IMR-90 (cell line): Measurements from ENCODE around the gene EGLN1. TPM values are rescaled to one million over a fixed set of nuclear protein-coding genes. Genes with fewer than 3 reads are reported as not detected.

ENCODE experiments used
- ATAC-seq: fragments of 200-7000 bp; cut with Tn5 transposase; 2 replicates; pipeline ENCODE4 v1.9.1; 2020; ENCODE audit warnings: low read depth, mild to moderate bottlenecking, moderate library complexity
- BruUV-seq: library from RNA; stranded (reverse); fragments of 400-500 nt; replicated peaks from 2 replicates; lab custom pipeline; 2021; lab: Mats Ljungman, UMichigan
- CTCF ChIA-PET: fragments of 300-600 bp; formaldehyde crosslinking; extraction: SDS; loops from one replicate; lab custom pipeline; 2021; ENCODE audit warnings: antibody characterized with exemption; lab: Yijun Ruan, JAX
- POLR2A ChIA-PET: fragments of 300-600 bp; sonication (Branson Sonifier 250); formaldehyde crosslinking; loops from one replicate; lab custom pipeline; 2022; ENCODE audit warnings: antibody characterized with exemption; ENCODE audit not compliant: unreplicated experiment; lab: Charles Lee
- DNase-seq: peaks from one replicate; pipeline ENCODE4 v3.0.0; 2013
- H2AFZ ChIP-seq: replicated peaks from 2 replicates; pipeline ENCODE3; 2013; ENCODE audit warnings: low read length, mild to moderate bottlenecking; ENCODE audit not compliant: poor library complexity
- H2AK5ac ChIP-seq: 2 replicates; pipeline ENCODE4 v1.6.1; 2013; ENCODE audit warnings: low read depth, low read length, inconsistent platforms
- H2AK9ac ChIP-seq: replicated peaks from 2 replicates; pipeline ENCODE3; 2013; ENCODE audit warnings: mild to moderate bottlenecking, low read depth, low read length, moderate library complexity; ENCODE audit not compliant: poor library complexity
- H2BK120ac ChIP-seq: 2 replicates; pipeline ENCODE4 v1.6.1; 2013; ENCODE audit warnings: low read depth, low read length, inconsistent platforms
- H2BK15ac ChIP-seq: 3 replicates; pipeline ENCODE4 v1.6.1; 2013; ENCODE audit warnings: low read depth, low read length, inconsistent platforms
- H2BK20ac ChIP-seq: 2 replicates; pipeline ENCODE4 v1.6.1; 2013; ENCODE audit warnings: low read depth, mild to moderate bottlenecking, inconsistent platforms, low read length, moderate library complexity
- H2BK5ac ChIP-seq: 2 replicates; pipeline ENCODE4 v1.6.1; 2013; ENCODE audit warnings: mild to moderate bottlenecking, low read depth, low read length, inconsistent platforms; ENCODE audit not compliant: poor library complexity, severe bottlenecking
- H3K14ac ChIP-seq: replicated peaks from 2 replicates; pipeline ENCODE4 v1.6.1; 2013; ENCODE audit warnings: low read depth, low read length, inconsistent platforms
- H3K18ac ChIP-seq: 2 replicates; pipeline ENCODE4 v1.6.1; 2013; ENCODE audit warnings: low read depth, low read length, control low read depth
- H3K23ac ChIP-seq: 2 replicates; pipeline ENCODE4 v1.6.1; 2013; ENCODE audit warnings: low read depth, low read length, inconsistent platforms
- H3K27ac ChIP-seq: 2 replicates; pipeline ENCODE4 v1.5.1; 2013; ENCODE audit warnings: mild to moderate bottlenecking, control low read depth, low read length; ENCODE audit not compliant: insufficient read depth
- H3K27me3 ChIP-seq: 2 replicates; pipeline ENCODE4 v1.6.1; 2013; ENCODE audit warnings: low read length; ENCODE audit not compliant: control insufficient read depth, insufficient read depth
- H3K36me3 ChIP-seq: 2 replicates; pipeline ENCODE4 v1.6.1; 2013; ENCODE audit warnings: low read length, mixed read lengths; ENCODE audit not compliant: control insufficient read depth, insufficient read depth
- H3K4ac ChIP-seq: 2 replicates; pipeline ENCODE4 v1.6.1; 2013; ENCODE audit warnings: low read depth, low read length, inconsistent platforms
- H3K4me1 ChIP-seq: 2 replicates; pipeline ENCODE4 v1.6.1; 2013; ENCODE audit warnings: low read length, mixed read lengths; ENCODE audit not compliant: control insufficient read depth, insufficient read depth
- H3K4me2 ChIP-seq: 2 replicates; pipeline ENCODE4 v1.6.1; 2013; ENCODE audit warnings: low read depth, mild to moderate bottlenecking, control low read depth, low read length, moderate library complexity
- H3K4me3 ChIP-seq: 2 replicates; pipeline ENCODE4 v1.5.1; 2013; ENCODE audit warnings: low read depth, mild to moderate bottlenecking, control low read depth, low read length, moderate library complexity; ENCODE audit not compliant: insufficient read depth
- H3K56ac ChIP-seq: 2 replicates; pipeline ENCODE4 v1.6.1; 2013; ENCODE audit warnings: low read length, inconsistent platforms; ENCODE audit not compliant: insufficient read depth; ENCODE audit errors: extremely low read depth
- H3K79me1 ChIP-seq, 2 experiments: 2 replicates each; pipeline ENCODE4 v1.6.1; 2013; ENCODE audit warnings: low read length in 2 of 2, inconsistent platforms in 1 of 2, low read depth in 1 of 2
- H3K9ac ChIP-seq: 2 replicates; pipeline ENCODE4 v1.6.1; 2013; ENCODE audit warnings: low read depth, low read length, control low read depth
- H3K9me1 ChIP-seq: 2 replicates; pipeline ENCODE4 v1.6.1; 2013; ENCODE audit warnings: low read length, inconsistent platforms; ENCODE audit not compliant: insufficient read depth
- H3K9me3 ChIP-seq: 2 replicates; pipeline ENCODE4 v1.6.1; 2013; ENCODE audit warnings: low read length; ENCODE audit not compliant: control insufficient read depth, insufficient read depth
- H4K20me1 ChIP-seq: 2 replicates; pipeline ENCODE4 v1.6.1; 2013; ENCODE audit warnings: low read length, inconsistent platforms; ENCODE audit not compliant: insufficient read depth
- H4K5ac ChIP-seq: 2 replicates; pipeline ENCODE4 v1.6.1; 2013; ENCODE audit warnings: mild to moderate bottlenecking, low read depth, low read length, control low read depth
- H4K8ac ChIP-seq, 2 experiments: 2 replicates each; pipeline ENCODE4 v1.6.1; 2013; ENCODE audit warnings: low read depth in 2 of 2, low read length in 2 of 2, control low read depth in 1 of 2, inconsistent platforms in 1 of 2
- H4K91ac ChIP-seq: 2 replicates; pipeline ENCODE4 v1.6.1; 2013; ENCODE audit warnings: low read depth, low read length, inconsistent platforms; ENCODE audit not compliant: insufficient read depth
- BHLHE40 ChIP-seq: fragments of 150-350 bp; IDR thresholded peaks from 2 replicates; pipeline ENCODE4 v1.6.1; 2016; ENCODE audit warnings: mild to moderate bottlenecking, low read depth, low read length
- CHD1 ChIP-seq: IDR thresholded peaks from 2 replicates; pipeline ENCODE4 v1.6.1; 2012; ENCODE audit warnings: low read depth, low read length, improper control_type of control experiment
- CTCF ChIP-seq: conservative IDR thresholded peaks from 2 replicates; pipeline ENCODE4 v1.5.1; 2012; ENCODE audit warnings: mild to moderate bottlenecking, low read depth, low read length, improper control_type of control experiment
- FOS ChIP-seq: fragments of 150-350 bp; IDR thresholded peaks from 2 replicates; pipeline ENCODE4 v1.6.1; 2016; ENCODE audit warnings: low read depth, low read length
- MAFK ChIP-seq: IDR thresholded peaks from 2 replicates; pipeline ENCODE4 v1.6.1; 2012; ENCODE audit warnings: low read depth, low read length, improper control_type of control experiment
- MAZ ChIP-seq: IDR thresholded peaks from 2 replicates; pipeline ENCODE4 v1.6.1; 2012; ENCODE audit warnings: low read depth, mild to moderate bottlenecking, low read length, improper control_type of control experiment, moderate library complexity, borderline replicate concordance
- MXI1 ChIP-seq: IDR thresholded peaks from 2 replicates; pipeline ENCODE4 v1.6.1; 2012; ENCODE audit warnings: low read depth, mild to moderate bottlenecking, low read length, moderate library complexity, borderline replicate concordance
- NFE2L2 ChIP-seq: fragments of 150-350 bp; IDR thresholded peaks from 2 replicates; pipeline ENCODE4 v1.6.1; 2016; ENCODE audit warnings: low read depth, mild to moderate bottlenecking, low read length
- POLR2A ChIP-seq: IDR thresholded peaks from 2 replicates; pipeline ENCODE4 v1.6.1; 2012; ENCODE audit warnings: mild to moderate bottlenecking, low read depth, low read length
- RAD21 ChIP-seq: IDR thresholded peaks from 2 replicates; pipeline ENCODE4 v1.6.1; 2012; ENCODE audit warnings: low read length, improper control_type of control experiment
- RCOR1 ChIP-seq: IDR thresholded peaks from 2 replicates; pipeline ENCODE4 v1.6.1; 2012; ENCODE audit warnings: mild to moderate bottlenecking, low read length, improper control_type of control experiment; ENCODE audit not compliant: insufficient replicate concordance
- RFX5 ChIP-seq: IDR thresholded peaks from 2 replicates; pipeline ENCODE4 v1.8.0; 2012; ENCODE audit warnings: low read depth, mild to moderate bottlenecking, low read length, moderate library complexity
- SMC3 ChIP-seq: fragments of 150-350 bp; IDR thresholded peaks from 2 replicates; pipeline ENCODE4 v1.6.1; 2016; ENCODE audit warnings: low read depth, mild to moderate bottlenecking, antibody characterized with exemption, low read length, moderate library complexity
- WGBS, 2 experiments: methylation state at CpG; one replicate each; pipeline versions ENCODE4 v1.1.5 to v1.1.7; 2013; ENCODE audit warnings: missing lambda C conversion rate in 2 of 2; ENCODE audit not compliant: insufficient read length in 1 of 2; ENCODE audit errors: extremely low coverage in 2 of 2; 5-methylcytosine and 5-hydroxymethylcytosine counted together
- dilution Hi-C: fragments of 300-500 bp; cut with HindIII; formaldehyde crosslinking; loops from one replicate; pipeline ENCODE4 v1.14.3; 2018; ENCODE audit warnings: low sequenced_read_pairs; ENCODE audit not compliant: unreplicated experiment
- in situ Hi-C: fragments of 300-500 bp; cut with MboI; formaldehyde crosslinking; loops from 3 replicates; pipeline ENCODE4 v1.14.3; 2019; ENCODE audit warnings: low sequenced_read_pairs, inconsistent platforms, mixed read lengths
- intact Hi-C: fragments of 100-400 bp; cut with micrococcal nuclease; formaldehyde crosslinking; loops from 2 replicates; pipeline ENCODE4 v1.10.0; 2022
- polyA plus RNA-seq, 3 experiments: library from polyadenylated mRNA; depleted of rRNA; stranded (reverse); fragments of >200 nt; gene quantifications; 2 replicates each; pipeline ENCODE4 v1.2.3, GENCODE V29; 2012; ENCODE audit warnings: low replicate concordance in 1 of 3
- total RNA-seq: library from RNA; depleted of rRNA; stranded (reverse); fragments of >200 nt; gene quantifications from 2 replicates; pipeline ENCODE4 v1.2.3, GENCODE V29; 2012
- TF ChIP-seq, protein P1 (sequence below): fragments of 150-350 bp; IDR thresholded peaks from 2 replicates; pipeline ENCODE4 v1.6.1; 2017; ENCODE audit warnings: mild to moderate bottlenecking, antibody characterized with exemption, low read length, low read depth
- TF ChIP-seq, protein P2 (sequence below): fragments of 150-350 bp; IDR thresholded peaks from 2 replicates; pipeline ENCODE4 v1.6.1; 2016; ENCODE audit warnings: low read depth, mild to moderate bottlenecking, low read length, moderate library complexity, borderline replicate concordance

EGLN1 gene
- total and polyA plus RNA-seq, 2 of the 4 experiments (the other 2 are of a cell fraction): 25.7 to 26.9 TPM

DNA sequence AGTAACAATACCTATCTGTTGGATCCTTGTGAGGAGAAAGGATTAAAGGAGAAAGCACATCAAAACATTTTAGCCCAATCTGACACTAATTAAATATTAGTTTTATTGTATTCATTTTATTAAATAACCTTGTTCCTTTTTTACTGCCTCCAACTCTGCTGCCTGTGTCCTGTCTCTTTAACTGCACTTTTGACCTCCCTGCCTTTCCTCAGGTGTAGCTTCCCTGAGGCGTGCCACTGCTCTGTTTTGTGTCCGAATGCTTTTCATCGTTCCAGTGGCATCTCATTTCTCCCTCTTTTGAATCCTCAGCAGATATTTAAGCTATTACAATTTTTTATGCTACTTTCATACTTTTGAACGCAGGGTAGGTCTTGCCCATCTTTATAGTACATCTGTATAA is 73.6 kb downstream of the EGLN1 start:
- Histone ChIP-seq H3K4me1 (no peaks in the 10 kb centered on the region), H3K56ac (no peak overlapping the region), H2BK120ac (no peak overlapping the region), H2BK15ac (no peak overlapping the region), H3K79me1 (peaks cover 7 to 21% of the 10 kb centered on the region in 2 experiments), H2BK5ac (no peak overlapping the region), H3K23ac (no peak overlapping the region), H3K9me3 (no peaks in the 10 kb centered on the region), H3K18ac (no peak overlapping the region), H2BK20ac (no peak overlapping the region), H3K4ac (no peak overlapping the region), H2AK9ac (no peak overlapping the region), H3K14ac (no peak overlapping the region), H3K36me3 (peaks cover 13% of the 10 kb centered on the region), H4K20me1 (no peaks in the 10 kb centered on the region), H4K5ac (no peak overlapping the region), H4K91ac (no peak overlapping the region), H3K27me3 (no peaks in the 10 kb centered on the region), H3K4me2 (no peak overlapping the region), H3K4me3 (no peak overlapping the region), H3K9ac (no peak overlapping the region), H2AFZ (no peak overlapping the region), H4K8ac (no peak overlapping the region), H2AK5ac (no peak overlapping the region), H3K9me1 (no peaks in the 10 kb centered on the region), H3K27ac (no peak overlapping the region)
- ChIA-PET CTCF (no interaction called here), POLR2A (no interaction called here)
- TF ChIP-seq, protein P1, sequence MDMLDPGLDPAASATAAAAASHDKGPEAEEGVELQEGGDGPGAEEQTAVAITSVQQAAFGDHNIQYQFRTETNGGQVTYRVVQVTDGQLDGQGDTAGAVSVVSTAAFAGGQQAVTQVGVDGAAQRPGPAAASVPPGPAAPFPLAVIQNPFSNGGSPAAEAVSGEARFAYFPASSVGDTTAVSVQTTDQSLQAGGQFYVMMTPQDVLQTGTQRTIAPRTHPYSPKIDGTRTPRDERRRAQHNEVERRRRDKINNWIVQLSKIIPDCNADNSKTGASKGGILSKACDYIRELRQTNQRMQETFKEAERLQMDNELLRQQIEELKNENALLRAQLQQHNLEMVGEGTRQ: no peak
- TF ChIP-seq NFE2L2: no peak
- no peak for TF ChIP-seq RCOR1
- TF ChIP-seq MAZ: no peak
- TF ChIP-seq MAFK: no peak
- TF ChIP-seq SMC3: no peak
- no peak for TF ChIP-seq POLR2A
- no peak for TF ChIP-seq CTCF
- no peak for TF ChIP-seq BHLHE40
- no peak for TF ChIP-seq FOS
- TF ChIP-seq RAD21: no peak
- TF ChIP-seq CHD1: no peak
- TF ChIP-seq, protein P2, sequence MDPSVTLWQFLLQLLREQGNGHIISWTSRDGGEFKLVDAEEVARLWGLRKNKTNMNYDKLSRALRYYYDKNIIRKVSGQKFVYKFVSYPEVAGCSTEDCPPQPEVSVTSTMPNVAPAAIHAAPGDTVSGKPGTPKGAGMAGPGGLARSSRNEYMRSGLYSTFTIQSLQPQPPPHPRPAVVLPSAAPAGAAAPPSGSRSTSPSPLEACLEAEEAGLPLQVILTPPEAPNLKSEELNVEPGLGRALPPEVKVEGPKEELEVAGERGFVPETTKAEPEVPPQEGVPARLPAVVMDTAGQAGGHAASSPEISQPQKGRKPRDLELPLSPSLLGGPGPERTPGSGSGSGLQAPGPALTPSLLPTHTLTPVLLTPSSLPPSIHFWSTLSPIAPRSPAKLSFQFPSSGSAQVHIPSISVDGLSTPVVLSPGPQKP: no peak
- TF ChIP-seq RFX5: no peak
- no peak for TF ChIP-seq MXI1
- dilution Hi-C loops: no loop called here
- WGBS, 2 experiments: no CpG with 5 or more reads among the region's 4 CpGs
- ATAC-seq (no peak), DNase-seq (no peak)
- intact Hi-C loops: no loop called here
- in situ Hi-C loops: no loop called here
- BruUV-seq: no TSS peak
